NB4 (cell line): Measurements from ENCODE around the gene TEPSIN.

ENCODE experiments used
- CTCF ChIP-seq: IDR thresholded peaks from one replicate; pipeline ENCODE4 v1.5.1; 2012; ENCODE audit warnings: low read depth, low read length
- MAX ChIP-seq: IDR thresholded peaks from 2 replicates; pipeline ENCODE4 v1.6.1; 2011; ENCODE audit warnings: low read depth, low read length
- MYC ChIP-seq: IDR thresholded peaks from 2 replicates; pipeline ENCODE4 v1.6.1; 2011; ENCODE audit warnings: low read depth, low read length
- POLR2A ChIP-seq: IDR thresholded peaks from 2 replicates; pipeline ENCODE4 v1.6.1; 2011; ENCODE audit warnings: mild to moderate bottlenecking; ENCODE audit not compliant: insufficient read length; ENCODE audit errors: extremely low read depth

- TF ChIP-seq CTCF (no peak), POLR2A (no peak), MAX (no peak), MYC (no peak)
Observed at GRCh38 chr17:81219476-81220180, 19.2 kb downstream of the TEPSIN start.
